C4-2B (cell line): ENCODE data around the gene SPNS3.

Experiments
- CTCF ChIP-seq: fragments of 450-650 bp; conservative IDR thresholded peaks from 2 replicates; pipeline ENCODE4 v1.5.1; 2017; ENCODE audit warnings: mild to moderate bottlenecking
- ZFX ChIP-seq: fragments of 450-650 bp; IDR thresholded peaks from 2 replicates; pipeline ENCODE4 v1.6.1; 2017

- TF ChIP-seq CTCF = no peak
- no peak for TF ChIP-seq ZFX
These were observed 35.9 kb upstream of the SPNS3 start for GRCh38 chr17:4397840-4398239.
